ENCODE data around the gene INPP4B. TPM values are rescaled to one million over a fixed set of nuclear protein-coding genes. Genes with fewer than 3 reads are reported as not detected.

The INPP4B gene
- total RNA-seq, 2 experiments from 2014 or later = 55.7 to 60.5 TPM

- H3K4me1 Mint-ChIP-seq (ENCODE audit: low read depth) = no peaks in the 10 kb centered on the region
- peaks cover 2% of the 10 kb centered on the region for H3K27me3 Mint-ChIP-seq (ENCODE audit: low read depth)
- no peak overlapping the region for H3K27ac Mint-ChIP-seq
- no peak for DNase-seq
- H3K9me3 Mint-ChIP-seq = peaks cover 6% of the 10 kb centered on the region
- H3K36me3 Mint-ChIP-seq (ENCODE audit: low read depth) = no peaks in the 10 kb centered on the region
- H3K4me3 Mint-ChIP-seq = no peak overlapping the region
- CTCF ChIA-PET = no interaction called here
- intact Hi-C loops (cut with micrococcal nuclease) = no loop called here
These were observed 840.6 kb downstream of the INPP4B start for GRCh38 chr4:142005519-142005918.

- no peaks in the 10 kb centered on the region for H3K4me1 Mint-ChIP-seq (ENCODE audit: low read depth)
- no peak for DNase-seq
- no peak overlapping the region for H3K4me3 Mint-ChIP-seq
- H3K36me3 Mint-ChIP-seq (ENCODE audit: low read depth) = no peaks in the 10 kb centered on the region
- CTCF ChIA-PET = no interaction called here
- H3K9me3 Mint-ChIP-seq = no peaks in the 10 kb centered on the region
- H3K27me3 Mint-ChIP-seq (ENCODE audit: low read depth) = peaks cover 2% of the 10 kb centered on the region
- intact Hi-C loops (cut with micrococcal nuclease) = no loop called here
- no peak overlapping the region for H3K27ac Mint-ChIP-seq
These were observed 846.5 kb downstream of the INPP4B start for GRCh38 chr4:141999446-142000143.

GRCh38 chr4:141995056-141995455 is 851.0 kb downstream of the INPP4B start:
- no peak overlapping the region for H3K4me3 Mint-ChIP-seq
- H3K27me3 Mint-ChIP-seq (ENCODE audit: low read depth) = peaks cover 8% of the 10 kb centered on the region
- DNase-seq = no peak
- peaks cover 15% of the 10 kb centered on the region for H3K9me3 Mint-ChIP-seq
- H3K27ac Mint-ChIP-seq = no peak overlapping the region
- H3K36me3 Mint-ChIP-seq (ENCODE audit: low read depth) = no peaks in the 10 kb centered on the region
- CTCF ChIA-PET = interaction anchor here (0.5 kb wide), 1 partner anchor 1120 kb away, joined by 4 read pairs; no protein-coding TSS in a partner anchor
- H3K4me1 Mint-ChIP-seq (ENCODE audit: low read depth) = no peaks in the 10 kb centered on the region
- intact Hi-C loops (cut with micrococcal nuclease) = no loop called here

GRCh38 chr4:141977433-141977832 is 868.7 kb downstream of the INPP4B start:
- no peak overlapping the region for H3K4me3 Mint-ChIP-seq
- intact Hi-C loops (cut with micrococcal nuclease) = no loop called here
- no peaks in the 10 kb centered on the region for H3K36me3 Mint-ChIP-seq (ENCODE audit: low read depth)
- H3K4me1 Mint-ChIP-seq (ENCODE audit: low read depth) = peaks cover 2% of the 10 kb centered on the region
- CTCF ChIA-PET = no interaction called here
- no peaks in the 10 kb centered on the region for H3K27me3 Mint-ChIP-seq (ENCODE audit: low read depth)
- peak; percentile 5 for DNase-seq
- H3K9me3 Mint-ChIP-seq = peaks cover 2% of the 10 kb centered on the region
- no peak overlapping the region for H3K27ac Mint-ChIP-seq

Data from activated naive CD4-positive, alpha-beta T cell treated with anti-CD3 and anti-CD28 coated beads for 36 hours (primary cell).